Activated CD8-positive, alpha-beta T cell treated with anti-CD3 and anti-CD28 coated beads for 36 hours (primary cell): ENCODE measurements around the gene PRRG1. TPM values are rescaled to one million over a fixed set of nuclear protein-coding genes. Genes with fewer than 3 reads are reported as not detected.
"Not testable (repeated sequence)": the region's sequence is repeated elsewhere in the genome, so short reads cannot be mapped to it uniquely, and the experiment has no call there.

Experiments
- ATAC-seq: fragments of 200-7000 bp; cut with Tn5 transposase; one replicate; pipeline ENCODE4 v1.10.0; 2021; ENCODE audit warnings: mild to moderate bottlenecking, moderate library complexity
- CTCF ChIA-PET: fragments of 350-600 bp; sonication (Branson Sonifier 250); formaldehyde crosslinking; loops from one replicate; lab custom pipeline; 2021; ENCODE audit warnings: antibody characterized with exemption; lab: Charles Lee
- POLR2A ChIA-PET: fragments of 350-600 bp; sonication (Branson Sonifier 250); formaldehyde crosslinking; loops from one replicate; lab custom pipeline; 2021; ENCODE audit warnings: antibody characterized with exemption; lab: Charles Lee
- DNase-seq: peaks from one replicate; pipeline ENCODE4 v3.0.0-alpha.2; 2020
- H3K27ac Mint-ChIP-seq: one replicate; pipeline ENCODE4 v1.8.0; 2021; ENCODE audit warnings: mild to moderate bottlenecking, mixed read lengths
- H3K27me3 Mint-ChIP-seq: one replicate; pipeline ENCODE4 v1.8.0; 2021; ENCODE audit warnings: mixed read lengths
- H3K36me3 Mint-ChIP-seq: one replicate; pipeline ENCODE4 v1.8.0; 2021; ENCODE audit warnings: low read depth, mixed read lengths
- H3K4me1 Mint-ChIP-seq: one replicate; pipeline ENCODE4 v1.8.0; 2021; ENCODE audit warnings: low read depth, mixed read lengths
- H3K4me3 Mint-ChIP-seq: one replicate; pipeline ENCODE4 v1.8.0; 2021; ENCODE audit warnings: mild to moderate bottlenecking, moderate library complexity, mixed read lengths
- H3K9me3 Mint-ChIP-seq: one replicate; pipeline ENCODE4 v1.8.0; 2021; ENCODE audit warnings: mixed read lengths
- intact Hi-C: fragments of 100-400 bp; cut with micrococcal nuclease; formaldehyde crosslinking; loops from one replicate; pipeline ENCODE4 v1.10.0; 2022
- total RNA-seq, 2 experiments: library from RNA; stranded (reverse); gene quantifications; one replicate each; pipeline ENCODE4 v1.2.3, GENCODE V29; 2021
- TF ChIP-seq, protein P1 (sequence below): fragments of 200-600 bp; IDR thresholded peaks from one replicate; pipeline ENCODE4 v1.8.0; 2022; ENCODE audit warnings: antibody characterized with exemption, mild to moderate bottlenecking

Gene PRRG1
- total RNA-seq, 2 experiments from 2014 or later, result not detected

DNA sequence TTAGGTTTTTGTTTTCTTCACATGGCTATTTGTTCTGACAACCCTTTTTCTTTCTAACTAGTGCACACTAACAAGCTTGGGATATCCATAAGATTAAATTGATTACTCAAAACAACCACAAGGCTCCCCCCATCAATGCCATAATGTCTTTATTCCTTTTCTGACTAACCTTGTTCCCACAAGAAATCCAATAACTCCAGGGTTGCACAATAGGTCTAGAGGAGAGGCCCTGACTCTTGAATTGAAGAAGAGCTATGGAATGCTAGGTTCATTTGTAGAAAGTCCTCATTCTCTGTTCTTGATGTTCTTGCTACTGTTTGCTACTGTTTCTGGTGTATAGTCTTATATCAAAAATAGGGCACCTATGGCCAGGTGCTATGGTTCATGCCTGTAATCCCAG is 71.0 kb downstream of the PRRG1 start:
- intact Hi-C loops, result no loop called here
- no peak overlapping the region for H3K4me3 Mint-ChIP-seq
- no peaks in the 10 kb centered on the region for H3K27me3 Mint-ChIP-seq
- TF ChIP-seq, protein P1, sequence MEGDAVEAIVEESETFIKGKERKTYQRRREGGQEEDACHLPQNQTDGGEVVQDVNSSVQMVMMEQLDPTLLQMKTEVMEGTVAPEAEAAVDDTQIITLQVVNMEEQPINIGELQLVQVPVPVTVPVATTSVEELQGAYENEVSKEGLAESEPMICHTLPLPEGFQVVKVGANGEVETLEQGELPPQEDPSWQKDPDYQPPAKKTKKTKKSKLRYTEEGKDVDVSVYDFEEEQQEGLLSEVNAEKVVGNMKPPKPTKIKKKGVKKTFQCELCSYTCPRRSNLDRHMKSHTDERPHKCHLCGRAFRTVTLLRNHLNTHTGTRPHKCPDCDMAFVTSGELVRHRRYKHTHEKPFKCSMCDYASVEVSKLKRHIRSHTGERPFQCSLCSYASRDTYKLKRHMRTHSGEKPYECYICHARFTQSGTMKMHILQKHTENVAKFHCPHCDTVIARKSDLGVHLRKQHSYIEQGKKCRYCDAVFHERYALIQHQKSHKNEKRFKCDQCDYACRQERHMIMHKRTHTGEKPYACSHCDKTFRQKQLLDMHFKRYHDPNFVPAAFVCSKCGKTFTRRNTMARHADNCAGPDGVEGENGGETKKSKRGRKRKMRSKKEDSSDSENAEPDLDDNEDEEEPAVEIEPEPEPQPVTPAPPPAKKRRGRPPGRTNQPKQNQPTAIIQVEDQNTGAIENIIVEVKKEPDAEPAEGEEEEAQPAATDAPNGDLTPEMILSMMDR, result no peak
- ChIA-PET CTCF (no interaction called here), POLR2A (no interaction called here)
- H3K4me1 Mint-ChIP-seq, result no peaks in the 10 kb centered on the region
- no peaks in the 10 kb centered on the region for H3K36me3 Mint-ChIP-seq
- no peak overlapping the region for H3K27ac Mint-ChIP-seq
- DNase-seq (no peak), ATAC-seq (no peak)
- H3K9me3 Mint-ChIP-seq, result no peaks in the 10 kb centered on the region

DNA sequence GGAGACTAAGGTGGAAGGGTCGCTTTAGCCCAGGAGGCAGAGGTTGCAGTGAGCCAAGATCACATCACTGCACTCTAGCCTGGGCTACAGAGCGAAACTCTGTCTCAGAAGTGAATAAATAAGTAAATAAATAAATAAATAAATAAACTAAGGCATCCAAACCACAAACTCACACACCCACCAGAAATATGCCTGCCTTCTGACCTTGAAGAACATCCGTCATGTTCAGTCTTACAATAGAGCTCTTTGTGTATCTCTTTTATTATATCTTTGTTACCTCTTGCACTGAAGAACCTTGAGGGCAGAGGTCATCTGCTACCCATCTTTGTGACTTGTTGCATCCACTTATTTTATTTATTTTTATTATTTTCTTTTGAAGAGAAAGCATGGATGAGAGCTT is 71.6 kb downstream of the PRRG1 start:
- H3K9me3 Mint-ChIP-seq, result no peaks in the 10 kb centered on the region
- TF ChIP-seq, protein P1, result no peak

DNA sequence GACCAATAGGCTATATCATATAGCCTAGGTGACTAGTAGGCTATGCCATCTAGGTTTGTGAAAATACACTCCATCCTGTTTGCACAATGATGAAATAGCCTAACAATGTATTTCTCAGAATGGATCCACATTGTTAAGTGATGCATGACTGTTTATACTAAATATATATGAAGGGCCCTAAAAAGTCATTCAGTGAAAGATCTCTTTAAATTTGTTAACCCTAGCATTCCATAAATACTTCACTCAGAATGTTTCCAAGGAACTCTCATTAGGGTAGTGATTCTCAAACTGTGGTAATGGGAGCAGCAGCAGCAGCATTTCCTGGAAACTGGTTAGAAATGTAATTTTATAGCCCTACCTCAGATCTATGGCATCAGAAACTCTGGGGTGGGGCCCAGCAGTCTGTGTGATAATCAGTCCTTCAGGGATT is 74.9 kb downstream of the PRRG1 start:
- Mint-ChIP-seq H3K4me1 (no peaks in the 10 kb centered on the region), H3K4me3 (no peak overlapping the region), H3K27me3 (no peaks in the 10 kb centered on the region), H3K36me3 (no peaks in the 10 kb centered on the region), H3K9me3 (no peaks in the 10 kb centered on the region), H3K27ac (no peak overlapping the region)
- POLR2A ChIA-PET, result no interaction called here
- no peak for ATAC-seq
- DNase-seq, result no peak
- CTCF ChIA-PET, result no interaction called here
- intact Hi-C loops, result no loop called here
- TF ChIP-seq, protein P1, result no peak

More for the DNA sequence above, 71.6 kb downstream of the PRRG1 start:
- Mint-ChIP-seq H3K36me3 (no peaks in the 10 kb centered on the region), H3K27ac (no peak overlapping the region), H3K4me1 (no peaks in the 10 kb centered on the region), H3K4me3 (no peak overlapping the region), H3K27me3 (no peaks in the 10 kb centered on the region)
- ChIA-PET CTCF (no interaction called here), POLR2A (no interaction called here)
- DNase-seq, result no peak
- intact Hi-C loops, result no loop called here
- no peak for ATAC-seq

DNA sequence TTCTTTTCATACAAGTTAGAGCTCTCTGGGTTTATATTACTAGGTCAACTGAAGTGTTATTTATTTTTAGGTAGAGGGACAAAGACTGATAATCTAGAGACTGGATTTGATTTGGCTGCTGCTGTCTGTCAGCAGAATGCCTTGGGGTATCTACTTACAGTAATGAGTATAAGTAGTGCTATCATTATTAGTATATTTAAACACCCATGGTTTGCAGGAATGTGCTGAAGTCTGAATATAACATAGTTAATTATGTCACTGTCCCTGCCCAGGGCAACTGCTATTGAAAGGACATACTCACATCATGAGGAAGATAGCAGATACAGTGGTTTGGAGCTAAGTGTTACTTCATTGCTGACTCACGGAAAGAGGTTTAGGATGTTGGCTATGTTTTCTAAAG is 76.2 kb downstream of the PRRG1 start:
- ATAC-seq (no peak), DNase-seq (no peak)
- no peaks in the 10 kb centered on the region for H3K36me3 Mint-ChIP-seq
- intact Hi-C loops, result no loop called here
- TF ChIP-seq, protein P1, result no peak
- no peak overlapping the region for H3K27ac Mint-ChIP-seq
- ChIA-PET CTCF (no interaction called here), POLR2A (no interaction called here)
- H3K27me3 Mint-ChIP-seq, result no peaks in the 10 kb centered on the region
- no peaks in the 10 kb centered on the region for H3K4me1 Mint-ChIP-seq
- no peaks in the 10 kb centered on the region for H3K9me3 Mint-ChIP-seq
- H3K4me3 Mint-ChIP-seq, result no peak overlapping the region

DNA sequence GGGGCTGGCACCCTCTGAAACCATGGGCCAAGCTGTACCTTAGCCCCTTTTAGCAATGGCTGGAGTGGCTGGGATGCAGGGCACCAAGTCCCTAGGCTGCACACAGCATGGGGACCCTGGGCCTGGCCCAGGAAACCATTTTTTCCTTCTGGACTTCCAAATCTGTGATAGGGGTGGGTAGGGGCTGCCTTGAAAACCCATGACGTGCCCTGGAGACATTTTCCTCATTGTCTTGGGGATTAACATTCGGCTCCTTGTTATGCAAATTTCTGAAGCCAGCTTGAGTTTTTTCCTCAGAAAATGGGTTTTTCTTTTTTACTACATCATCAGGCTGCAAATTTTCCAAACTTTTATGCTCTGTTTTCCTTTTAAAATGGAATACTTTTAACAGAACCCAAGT is 79.8 kb downstream of the PRRG1 start:
- H3K36me3 Mint-ChIP-seq, H3K4me3 Mint-ChIP-seq, CTCF ChIA-PET, H3K4me1 Mint-ChIP-seq, H3K27me3 Mint-ChIP-seq, ATAC-seq, POLR2A ChIA-PET, DNase-seq, intact Hi-C loops, H3K9me3 Mint-ChIP-seq, H3K27ac Mint-ChIP-seq: not testable (repeated sequence)

DNA sequence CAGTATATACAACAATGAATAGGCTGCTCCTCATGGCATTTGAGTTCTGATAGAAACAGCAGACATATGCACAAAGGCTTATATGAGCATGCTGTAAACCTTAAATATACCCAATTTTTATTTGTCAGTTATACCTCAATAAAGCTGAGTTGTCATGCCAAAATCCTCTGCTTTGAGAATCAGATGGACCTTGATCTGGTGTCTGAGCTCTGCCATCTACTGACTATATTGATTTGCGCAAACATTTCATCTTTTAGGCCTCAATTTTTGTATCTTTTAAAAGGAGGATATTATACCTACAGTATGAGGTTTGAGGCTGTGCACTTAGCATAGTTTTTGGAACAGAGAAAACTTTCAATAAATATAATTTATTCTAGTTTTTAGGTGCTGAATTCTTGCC is 85.2 kb downstream of the PRRG1 start:
- DNase-seq, result no peak
- Mint-ChIP-seq H3K27ac (no peak overlapping the region), H3K27me3 (peaks cover 1% of the 10 kb centered on the region), H3K4me3 (no peak overlapping the region), H3K9me3 (no peaks in the 10 kb centered on the region), H3K36me3 (no peaks in the 10 kb centered on the region), H3K4me1 (no peaks in the 10 kb centered on the region)
- no peak for ATAC-seq
- TF ChIP-seq, protein P1, result no peak
- intact Hi-C loops, result no loop called here
- POLR2A ChIA-PET, result no interaction called here
- CTCF ChIA-PET, result no interaction called here
